Activated T-helper 17 cell treated with anti-CD3 and anti-CD28 coated beads, Interleukin-2, amount 50 U/mL, for 72 hours (primary cell): ENCODE data around the gene TROAP. TPM values are rescaled to one million over a fixed set of nuclear protein-coding genes. Genes with fewer than 3 reads are reported as not detected.
"Not testable (repeated sequence)": the region's sequence is repeated elsewhere in the genome, so short reads cannot be mapped to it uniquely, and the experiment has no call there.

Source experiments
- ATAC-seq: fragments of 150-1000 bp; cut with Tn5 transposase; replicated peaks from 2 replicates; pipeline ENCODE4 v1.10.0; 2021; ENCODE audit warnings: mild to moderate bottlenecking, moderate library complexity
- H3K27ac Mint-ChIP-seq: one replicate; pipeline ENCODE4 v1.8.0; 2022; ENCODE audit warnings: mixed read lengths
- H3K27me3 Mint-ChIP-seq: one replicate; pipeline ENCODE4 v1.8.0; 2022; ENCODE audit warnings: mixed read lengths
- H3K36me3 Mint-ChIP-seq: one replicate; pipeline ENCODE4 v1.8.0; 2022; ENCODE audit warnings: low read depth, mild to moderate bottlenecking, mixed read lengths
- H3K4me1 Mint-ChIP-seq: one replicate; pipeline ENCODE4 v1.8.0; 2022; ENCODE audit warnings: mixed read lengths
- H3K4me3 Mint-ChIP-seq: one replicate; pipeline ENCODE4 v1.8.0; 2022; ENCODE audit warnings: mild to moderate bottlenecking, mixed read lengths
- H3K9me3 Mint-ChIP-seq: one replicate; pipeline ENCODE4 v1.8.0; 2022; ENCODE audit warnings: mixed read lengths
- total RNA-seq, 2 donors: library from RNA; stranded (reverse); gene quantifications; one replicate each; pipeline ENCODE4 v1.2.3, GENCODE V29; 2022

TROAP gene
- total RNA-seq, 2 donors from 2014 or later, result 53.9 to 56.5 TPM

- Mint-ChIP-seq H3K4me1 (peaks cover 6% of the 10 kb centered on the region), H3K36me3 (no peaks in the 10 kb centered on the region), H3K4me3 (no peak overlapping the region), H3K9me3 (no peaks in the 10 kb centered on the region), H3K27ac (no peak overlapping the region), H3K27me3 (peaks cover 38% of the 10 kb centered on the region)
- ATAC-seq, result no peak
Observed at GRCh38 chr12:49305762-49306510, 17.1 kb upstream of the TROAP start.

- no peak for ATAC-seq
- Mint-ChIP-seq H3K36me3 (no peaks in the 10 kb centered on the region), H3K27ac (no peak overlapping the region), H3K9me3 (no peaks in the 10 kb centered on the region), H3K4me3 (no peak overlapping the region), H3K4me1 (no peaks in the 10 kb centered on the region), H3K27me3 (peaks cover 28% of the 10 kb centered on the region)
Observed at GRCh38 chr12:49309386-49309785, 13.7 kb upstream of the TROAP start.

- not testable (repeated sequence) for H3K4me3 Mint-ChIP-seq, ATAC-seq, H3K9me3 Mint-ChIP-seq, H3K27ac Mint-ChIP-seq, H3K36me3 Mint-ChIP-seq, H3K4me1 Mint-ChIP-seq
- peaks cover 24% of the 10 kb centered on the region for H3K27me3 Mint-ChIP-seq
Observed at GRCh38 chr12:49310451-49311000, 12.5 kb upstream of the TROAP start.

GRCh38 chr12:49314811-49315210, 8.2 kb upstream of the TROAP start:
- H3K36me3 Mint-ChIP-seq, result no peaks in the 10 kb centered on the region
- H3K27ac Mint-ChIP-seq, result no peak overlapping the region
- H3K4me3 Mint-ChIP-seq, result no peak overlapping the region
- H3K4me1 Mint-ChIP-seq, result no peaks in the 10 kb centered on the region
- ATAC-seq, result no peak
- no peaks in the 10 kb centered on the region for H3K9me3 Mint-ChIP-seq
- peaks cover 7% of the 10 kb centered on the region for H3K27me3 Mint-ChIP-seq

- H3K27me3 Mint-ChIP-seq, H3K36me3 Mint-ChIP-seq, H3K9me3 Mint-ChIP-seq, ATAC-seq, H3K27ac Mint-ChIP-seq, H3K4me1 Mint-ChIP-seq, H3K4me3 Mint-ChIP-seq: not testable (repeated sequence)
Observed at GRCh38 chr12:49317118-49317517, 5.9 kb upstream of the TROAP start.

- peak overlapping the region; percentile 3 for H3K4me3 Mint-ChIP-seq
- H3K27ac Mint-ChIP-seq, H3K9me3 Mint-ChIP-seq: not testable (repeated sequence)
Observed at GRCh38 chr12:49320411-49321103, 2.5 kb upstream of the TROAP start.

GRCh38 chr12:49322367-49322707, 718 bp upstream of the TROAP start:
- no peak for ATAC-seq
- Mint-ChIP-seq H3K4me3 (peak overlapping the region; percentile 97), H3K36me3 (peaks cover 9% of the 10 kb centered on the region), H3K4me1 (peaks cover 5% of the 10 kb centered on the region), H3K27ac (peak overlapping the region; percentile 95), H3K27me3 (no peaks in the 10 kb centered on the region), H3K9me3 (no peaks in the 10 kb centered on the region)

More at GRCh38 chr12:49320411-49321103, 2.5 kb upstream of the TROAP start:
- not testable (repeated sequence) for H3K36me3 Mint-ChIP-seq, H3K4me1 Mint-ChIP-seq, ATAC-seq, H3K27me3 Mint-ChIP-seq

- peak overlapping the region; percentile 95 for H3K27ac Mint-ChIP-seq
- no peak for ATAC-seq
- H3K27me3 Mint-ChIP-seq, result no peaks in the 10 kb centered on the region
- H3K4me1 Mint-ChIP-seq, result peaks cover 5% of the 10 kb centered on the region
- H3K4me3 Mint-ChIP-seq, result peak overlapping the region; percentile 97
- H3K9me3 Mint-ChIP-seq, result no peaks in the 10 kb centered on the region
- H3K36me3 Mint-ChIP-seq, result peaks cover 15% of the 10 kb centered on the region
Observed at GRCh38 chr12:49323524-49324097, 556 bp downstream of the TROAP start.

- ATAC-seq, result no peak
- H3K27me3 Mint-ChIP-seq, result no peaks in the 10 kb centered on the region
- H3K36me3 Mint-ChIP-seq, result peaks cover 15% of the 10 kb centered on the region
- no peaks in the 10 kb centered on the region for H3K9me3 Mint-ChIP-seq
- H3K4me1 Mint-ChIP-seq, result peaks cover 5% of the 10 kb centered on the region
- H3K4me3 Mint-ChIP-seq, result no peak overlapping the region
- H3K27ac Mint-ChIP-seq, result no peak overlapping the region
Observed at GRCh38 chr12:49325606-49326005, 2.6 kb downstream of the TROAP start.

GRCh38 chr12:49327368-49327767, 4.3 kb downstream of the TROAP start:
- Mint-ChIP-seq H3K9me3 (no peaks in the 10 kb centered on the region), H3K36me3 (peaks cover 15% of the 10 kb centered on the region), H3K4me1 (peaks cover 5% of the 10 kb centered on the region), H3K27me3 (peaks cover 7% of the 10 kb centered on the region), H3K4me3 (no peak overlapping the region), H3K27ac (no peak overlapping the region)
- ATAC-seq, result no peak

- Mint-ChIP-seq H3K4me3 (no peak overlapping the region), H3K36me3 (peaks cover 14% of the 10 kb centered on the region), H3K27me3 (peaks cover 12% of the 10 kb centered on the region), H3K9me3 (no peaks in the 10 kb centered on the region), H3K27ac (no peak overlapping the region), H3K4me1 (peaks cover 5% of the 10 kb centered on the region)
- no peak for ATAC-seq
Observed at GRCh38 chr12:49327887-49328286, 4.8 kb downstream of the TROAP start.

GRCh38 chr12:49328816-49329215, 5.8 kb downstream of the TROAP start:
- Mint-ChIP-seq H3K36me3 (peaks cover 6% of the 10 kb centered on the region), H3K27ac (no peak overlapping the region), H3K9me3 (no peaks in the 10 kb centered on the region), H3K4me1 (no peaks in the 10 kb centered on the region), H3K4me3 (no peak overlapping the region), H3K27me3 (peaks cover 15% of the 10 kb centered on the region)
- ATAC-seq, result no peak

GRCh38 chr12:49330032-49330619, 7.1 kb downstream of the TROAP start:
- peaks cover 26% of the 10 kb centered on the region for H3K27me3 Mint-ChIP-seq
- no peak overlapping the region for H3K27ac Mint-ChIP-seq
- H3K4me3 Mint-ChIP-seq, result no peak overlapping the region
- no peak for ATAC-seq
- no peaks in the 10 kb centered on the region for H3K4me1 Mint-ChIP-seq
- H3K36me3 Mint-ChIP-seq, result peaks cover 6% of the 10 kb centered on the region
- H3K9me3 Mint-ChIP-seq, result no peaks in the 10 kb centered on the region

- Mint-ChIP-seq H3K27ac (no peak overlapping the region), H3K4me3 (no peak overlapping the region), H3K4me1 (no peaks in the 10 kb centered on the region), H3K9me3 (no peaks in the 10 kb centered on the region), H3K27me3 (peaks cover 33% of the 10 kb centered on the region), H3K36me3 (peaks cover 6% of the 10 kb centered on the region)
- no peak for ATAC-seq
Observed at GRCh38 chr12:49330631-49331379, 7.8 kb downstream of the TROAP start.
